Right ventricle myocardium superior (tissue), 1 donor: Measurements from ENCODE around the gene SFSWAP. TPM values are rescaled to one million over a fixed set of nuclear protein-coding genes. Genes with fewer than 3 reads are reported as not detected.

ENCODE experiments used
- ATAC-seq: fragments of 200-7000 bp; cut with Tn5 transposase; one replicate; pipeline ENCODE4 v1.9.1; 2020; ENCODE audit warnings: mild to moderate bottlenecking; ENCODE audit not compliant: poor library complexity
- DNase-seq: peaks from one replicate; pipeline ENCODE4 v3.0.0-alpha.2; 2020
- intact Hi-C: fragments of 100-400 bp; cut with DNase I; formaldehyde crosslinking; loops from one replicate; pipeline ENCODE4 v1.11.2; 2022
- total RNA-seq: library from RNA; stranded (reverse); fragmentation: NEBNext Ultra II Directional; extraction: Animal tissue kit (Norgen Biotek cat#: 25700); gene quantifications from one replicate; pipeline ENCODE4 v1.2.1, GENCODE V29; 2021
- donor health status: DM: no; HTN: yes; CAD: no; lungs with severe emphysema.

The SFSWAP gene
- total RNA-seq, 1 donor from 2014 or later: 19.4 TPM

DNA sequence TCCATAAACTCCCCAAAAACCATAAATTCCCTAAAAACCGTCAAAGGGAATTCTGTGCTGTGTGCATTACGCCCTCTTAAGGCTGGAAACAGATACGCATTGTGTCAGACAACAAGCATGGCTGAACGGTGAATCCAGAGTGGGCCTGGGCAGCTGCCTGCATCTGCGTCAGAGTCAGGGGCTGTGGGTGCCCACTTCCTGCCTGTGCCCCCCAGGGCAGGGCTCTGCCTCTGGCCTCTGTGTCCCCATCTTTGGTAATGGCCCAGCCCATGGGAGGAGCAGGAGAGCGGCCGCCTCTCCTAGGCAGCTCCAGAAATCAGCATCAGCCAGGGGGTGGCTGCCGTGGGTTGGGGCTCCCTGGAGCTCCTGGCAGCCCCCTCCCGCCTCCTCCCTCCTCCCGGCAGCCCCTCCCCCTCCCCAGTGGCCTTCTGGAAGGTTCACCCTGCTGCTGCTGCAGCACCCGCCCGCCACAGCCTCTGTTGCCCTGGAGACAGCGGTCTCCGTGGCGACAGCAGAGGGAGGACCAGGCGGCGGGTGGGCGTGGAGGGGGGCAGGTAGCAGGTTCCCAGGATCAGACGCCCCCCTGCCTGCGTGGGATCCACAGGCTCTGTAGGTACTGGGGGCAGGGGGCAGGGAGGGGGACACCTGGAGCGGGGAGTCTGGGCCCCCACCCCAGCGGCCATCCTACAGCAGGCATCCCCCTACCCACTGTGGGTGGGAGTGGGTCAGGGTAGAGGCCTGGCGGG lies 123.2 kb downstream of the SFSWAP start:
- DNase-seq (no peak), ATAC-seq (no peak)
- intact Hi-C loops: loop anchor here (10.0 kb wide), 1 partner anchor 111 kb away; the partner anchor contains the start of gene EP400

DNA sequence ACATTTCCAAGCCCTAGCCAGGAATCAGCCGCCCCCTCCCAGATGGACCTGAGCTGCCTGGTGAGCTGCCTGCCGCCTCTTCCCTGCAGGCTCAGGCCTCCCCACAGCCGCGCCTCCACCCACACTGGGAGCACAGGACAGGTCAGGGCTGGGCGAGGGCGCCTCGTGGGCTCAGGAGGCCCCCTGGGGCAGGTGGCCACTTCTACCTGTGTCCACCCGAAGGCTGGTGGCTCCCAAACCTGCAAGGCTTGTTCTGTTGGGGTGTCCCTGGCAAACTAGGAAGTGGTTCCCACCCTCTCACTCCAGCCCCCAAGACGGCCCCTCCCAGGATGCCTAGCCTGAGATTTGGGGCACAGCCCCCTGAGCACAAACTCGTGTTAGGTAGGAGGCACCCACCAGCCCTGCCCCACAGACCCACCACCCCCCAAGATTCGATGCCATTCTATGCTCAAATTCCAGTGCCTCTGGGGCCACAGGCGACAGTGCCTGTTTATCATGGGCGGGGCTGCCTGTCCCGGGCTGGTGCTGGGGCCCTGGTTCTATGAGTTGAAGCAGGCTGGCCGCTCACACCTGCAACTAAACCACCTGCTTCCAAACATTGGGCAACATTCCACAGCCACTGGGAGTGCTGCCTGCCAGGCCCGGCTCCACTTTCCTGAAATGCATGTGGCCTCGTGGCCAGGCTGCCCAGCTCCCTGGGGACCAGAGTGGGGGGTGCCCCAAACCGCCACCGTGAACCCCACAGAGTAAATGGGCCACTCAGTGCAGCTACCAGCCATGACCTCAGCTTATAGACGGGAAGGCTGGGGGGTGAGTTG lies 124.1 kb downstream of the SFSWAP start:
- intact Hi-C loops: loop anchor here (10.0 kb wide), 1 partner anchor 110 kb away; the partner anchor contains the start of gene EP400
- DNase-seq (no peak), ATAC-seq (no peak)

DNA sequence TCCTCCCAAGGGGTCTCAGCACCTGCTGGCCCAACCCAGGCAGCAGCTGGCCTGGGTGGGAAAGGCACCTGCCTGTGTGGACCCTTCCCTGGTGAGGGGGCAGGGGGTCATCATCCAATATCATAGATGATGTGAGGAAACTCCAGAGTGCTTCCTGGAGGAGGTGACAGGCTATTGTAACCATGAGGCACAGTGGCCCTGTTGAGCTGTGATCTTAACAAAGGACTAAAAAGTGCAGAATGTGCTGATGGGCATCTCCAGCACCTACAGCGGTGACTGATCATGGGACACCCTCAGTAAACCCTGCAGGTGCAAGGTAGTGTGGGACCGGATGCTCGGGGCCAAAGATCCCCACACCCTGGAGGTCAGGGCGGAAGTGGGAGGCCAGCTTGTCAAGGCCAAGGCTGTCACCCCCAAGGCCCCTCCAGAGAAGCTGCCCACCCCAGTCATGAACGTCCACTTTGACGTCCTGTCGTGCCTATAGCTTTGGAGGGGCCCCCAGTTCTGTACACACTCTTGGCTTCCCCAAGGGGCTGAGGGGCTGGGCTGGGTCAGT lies 124.8 kb downstream of the SFSWAP start:
- no peak for DNase-seq
- no peak for ATAC-seq
- intact Hi-C loops: loop anchor here (10.0 kb wide), 1 partner anchor 109 kb away; the partner anchor contains the start of gene EP400

DNA sequence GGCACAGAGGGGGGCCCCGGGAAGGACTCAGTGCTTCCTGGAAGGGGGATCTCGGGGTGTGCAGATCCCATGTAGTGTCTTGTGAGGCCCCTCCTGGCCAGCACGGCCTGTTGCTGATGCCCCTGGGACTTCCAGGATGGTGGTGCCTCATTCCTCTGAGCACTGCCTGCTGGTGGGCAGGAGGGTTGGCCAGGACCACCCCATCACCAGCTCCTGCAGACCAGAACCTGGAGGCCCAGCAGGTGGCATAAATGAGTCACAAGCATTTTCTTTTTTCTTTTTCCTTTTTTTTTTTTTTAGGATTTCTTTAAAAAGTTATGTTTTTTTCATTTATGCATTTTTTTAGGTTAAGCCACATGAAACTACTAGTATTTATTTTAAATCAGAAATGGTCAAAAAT lies 125.3 kb downstream of the SFSWAP start:
- intact Hi-C loops: loop anchor here (10.0 kb wide), 1 partner anchor 109 kb away; the partner anchor contains the start of gene EP400
- no peak for ATAC-seq
- DNase-seq: no peak

DNA sequence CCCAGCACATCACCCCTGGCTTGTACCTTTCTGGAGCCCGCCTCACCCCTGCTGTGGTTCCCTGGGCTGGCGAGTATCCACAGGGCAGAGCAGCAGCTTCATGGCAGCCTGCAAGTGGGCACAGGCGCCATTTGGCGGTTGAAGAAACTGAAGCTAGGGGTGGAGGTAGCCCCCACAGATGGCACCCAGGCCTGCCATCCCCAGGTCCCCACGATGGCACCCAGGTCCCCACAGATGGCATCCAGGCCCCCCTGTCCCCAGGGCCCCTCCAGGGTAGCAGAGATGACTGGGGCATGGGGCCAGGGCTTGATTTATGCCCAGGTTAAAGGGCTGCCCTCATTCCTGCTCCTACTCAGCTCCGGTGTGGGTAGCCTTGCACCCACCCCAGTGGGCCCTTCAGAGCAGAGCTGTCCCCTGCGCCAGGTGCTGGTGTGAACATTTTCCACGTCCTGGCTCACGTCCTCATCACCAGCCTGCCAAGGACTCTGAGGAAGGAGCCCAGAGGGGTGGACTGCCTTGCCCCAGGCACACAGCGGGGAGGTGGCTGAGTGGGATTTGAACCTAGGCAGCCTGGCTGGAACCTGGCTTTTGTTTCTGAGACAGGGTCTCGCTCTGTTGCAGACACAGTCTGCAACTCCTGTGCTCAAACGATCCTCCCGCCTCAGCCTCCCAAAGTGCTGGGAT lies 126.0 kb downstream of the SFSWAP start:
- ATAC-seq (no peak), DNase-seq (no peak)

DNA sequence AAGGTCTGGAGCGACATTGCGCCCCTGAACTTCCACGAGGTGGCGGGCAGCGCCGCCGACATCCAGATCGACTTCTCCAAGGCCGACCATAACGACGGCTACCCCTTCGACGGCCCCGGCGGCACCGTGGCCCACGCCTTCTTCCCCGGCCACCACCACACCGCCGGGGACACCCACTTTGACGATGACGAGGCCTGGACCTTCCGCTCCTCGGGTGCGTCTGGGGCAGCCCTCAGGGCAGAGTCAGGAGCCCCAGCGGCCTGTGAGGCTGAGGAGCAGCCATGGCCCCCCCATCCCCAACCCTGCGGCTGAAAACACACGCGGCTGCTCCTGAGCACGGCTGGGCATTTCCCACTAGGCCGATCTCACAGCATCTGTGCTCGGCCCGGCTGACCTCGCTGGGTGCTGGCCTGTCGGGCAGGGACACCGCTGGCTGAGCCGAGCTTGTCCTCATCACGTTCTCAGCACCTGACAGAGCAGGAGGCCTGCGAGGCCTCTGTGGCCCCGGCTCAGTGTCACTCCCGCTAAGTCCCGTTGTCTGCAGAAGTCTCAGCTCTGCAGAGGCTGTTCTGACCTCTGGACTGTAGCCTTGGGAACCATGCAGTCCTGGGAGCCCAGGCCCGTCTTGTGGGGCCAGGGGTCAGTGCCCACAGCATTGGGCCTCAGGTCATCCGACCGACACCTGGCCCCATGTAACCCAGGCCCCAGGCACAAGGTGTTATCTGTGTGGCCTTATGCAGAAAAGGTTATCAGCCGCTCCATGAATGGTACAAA lies 129.9 kb downstream of the SFSWAP start:
- no peak for DNase-seq
- ATAC-seq: no peak
- intact Hi-C loops: no loop called here

More for the DNA sequence above, 126.0 kb downstream of the SFSWAP start:
- intact Hi-C loops: loop anchor here (10.0 kb wide), 1 partner anchor 108 kb away; the partner anchor contains the start of gene EP400

DNA sequence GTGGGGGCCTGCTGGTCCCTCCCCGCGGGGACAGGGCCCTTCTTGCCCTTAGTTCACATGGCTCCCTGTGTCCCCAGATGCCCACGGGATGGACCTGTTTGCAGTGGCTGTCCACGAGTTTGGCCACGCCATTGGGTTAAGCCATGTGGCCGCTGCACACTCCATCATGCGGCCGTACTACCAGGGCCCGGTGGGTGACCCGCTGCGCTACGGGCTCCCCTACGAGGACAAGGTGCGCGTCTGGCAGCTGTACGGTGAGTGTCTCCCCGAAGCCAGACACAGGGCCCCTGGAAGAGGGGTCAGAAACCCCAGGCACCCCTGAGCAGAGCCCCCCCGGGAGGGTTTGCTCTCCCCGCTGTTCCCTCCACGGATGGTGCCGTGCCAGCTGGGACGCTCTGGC lies 130.7 kb downstream of the SFSWAP start:
- intact Hi-C loops: no loop called here
- DNase-seq (no peak), ATAC-seq (no peak)

DNA sequence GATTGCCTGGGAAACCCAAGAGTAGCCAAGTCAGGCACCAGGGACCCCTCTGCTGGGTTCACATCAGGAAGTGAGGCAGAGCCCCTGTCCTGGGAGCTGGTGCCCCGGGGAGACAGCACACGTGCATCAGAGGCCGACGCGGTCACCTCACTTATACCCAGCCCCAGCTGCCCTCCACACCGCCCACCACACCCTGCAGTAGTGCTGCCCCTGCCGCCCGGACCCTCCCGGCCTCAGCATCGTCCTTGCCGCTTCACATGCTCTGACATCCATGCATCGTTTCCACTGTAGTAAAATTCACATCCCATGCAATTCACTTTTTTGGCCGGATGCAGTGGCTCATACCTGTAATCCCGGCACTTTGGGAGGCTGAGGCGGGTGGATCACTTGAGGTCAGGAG lies 131.3 kb downstream of the SFSWAP start:
- intact Hi-C loops: no loop called here
- no peak for DNase-seq
- ATAC-seq: no peak

DNA sequence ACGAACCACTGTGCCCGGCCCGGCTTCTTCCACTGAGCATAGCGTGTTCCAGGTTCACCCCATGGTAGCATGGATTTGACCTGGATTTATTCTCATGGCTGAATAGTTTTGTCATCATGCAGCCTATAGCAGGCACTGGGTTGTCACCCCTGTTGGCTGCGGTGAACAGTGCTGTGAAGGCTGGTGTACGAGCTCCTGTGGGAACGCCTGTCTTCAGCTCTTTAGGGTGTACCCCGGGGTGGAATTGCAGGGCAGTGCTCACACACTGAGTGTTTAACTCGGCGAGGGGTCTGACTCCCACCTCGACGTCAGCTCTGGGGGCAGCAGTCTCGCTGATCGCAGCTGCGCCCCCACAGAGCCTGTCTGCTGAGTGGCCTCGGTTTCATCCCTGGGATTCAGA lies 132.6 kb downstream of the SFSWAP start:
- ATAC-seq (no peak), DNase-seq (no peak)
- intact Hi-C loops: no loop called here

DNA sequence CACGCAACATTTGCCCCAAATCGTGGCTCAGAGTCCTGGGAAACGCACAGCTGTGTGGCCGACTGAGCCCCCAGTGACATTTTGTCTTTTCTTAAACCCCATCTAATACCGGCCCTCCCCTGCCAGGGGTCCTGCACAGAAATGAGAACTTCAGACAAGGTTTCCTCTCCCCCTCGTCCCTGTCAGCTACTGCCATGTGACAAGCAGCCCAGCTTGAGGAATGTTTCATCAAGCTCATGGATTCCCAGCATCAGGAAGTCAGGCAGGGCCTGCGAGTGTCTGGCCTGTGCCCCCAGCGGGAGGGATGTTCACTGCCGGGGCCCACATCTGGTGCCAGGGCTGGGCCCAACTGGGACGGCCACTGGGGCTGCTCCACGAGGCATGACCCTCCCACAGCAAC lies 133.2 kb downstream of the SFSWAP start:
- DNase-seq (no peak), ATAC-seq (no peak)
- intact Hi-C loops: no loop called here

DNA sequence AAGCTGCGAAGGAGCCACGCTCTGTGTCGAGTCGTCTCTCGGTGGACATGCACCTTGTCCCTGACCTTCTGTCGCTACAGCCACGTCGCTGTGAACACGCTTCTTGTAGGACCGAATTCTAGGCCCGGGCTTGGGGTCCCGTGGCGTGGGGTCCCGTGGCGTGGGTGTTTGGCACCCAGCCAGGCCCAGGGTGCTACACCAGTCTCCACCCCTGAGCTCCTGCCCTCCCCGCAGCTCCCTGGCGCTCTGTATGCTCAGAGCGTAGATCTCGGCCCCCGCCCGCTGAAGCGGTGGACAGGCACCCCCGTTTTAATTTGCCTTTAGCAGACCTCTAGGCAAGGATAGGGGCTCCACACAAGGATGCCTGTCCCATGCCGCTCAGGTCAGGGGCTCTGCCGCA lies 133.8 kb downstream of the SFSWAP start:
- no peak for DNase-seq
- intact Hi-C loops: no loop called here

DNA sequence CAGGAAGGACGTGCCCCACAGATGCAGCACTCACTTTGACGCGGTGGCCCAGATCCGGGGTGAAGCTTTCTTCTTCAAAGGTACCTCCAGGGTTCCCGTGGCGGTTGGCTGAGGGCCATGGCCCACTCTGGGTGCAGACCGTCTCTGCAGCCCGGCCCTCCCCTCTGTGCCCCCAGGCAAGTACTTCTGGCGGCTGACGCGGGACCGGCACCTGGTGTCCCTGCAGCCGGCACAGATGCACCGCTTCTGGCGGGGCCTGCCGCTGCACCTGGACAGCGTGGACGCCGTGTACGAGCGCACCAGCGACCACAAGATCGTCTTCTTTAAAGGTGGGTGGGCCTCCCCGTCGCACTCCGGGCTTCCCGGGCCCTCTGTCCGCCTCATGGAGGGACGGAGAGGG lies 134.2 kb downstream of the SFSWAP start:
- intact Hi-C loops: no loop called here
- DNase-seq: no peak
- ATAC-seq: no peak

More for the DNA sequence above, 133.8 kb downstream of the SFSWAP start:
- ATAC-seq: no peak

DNA sequence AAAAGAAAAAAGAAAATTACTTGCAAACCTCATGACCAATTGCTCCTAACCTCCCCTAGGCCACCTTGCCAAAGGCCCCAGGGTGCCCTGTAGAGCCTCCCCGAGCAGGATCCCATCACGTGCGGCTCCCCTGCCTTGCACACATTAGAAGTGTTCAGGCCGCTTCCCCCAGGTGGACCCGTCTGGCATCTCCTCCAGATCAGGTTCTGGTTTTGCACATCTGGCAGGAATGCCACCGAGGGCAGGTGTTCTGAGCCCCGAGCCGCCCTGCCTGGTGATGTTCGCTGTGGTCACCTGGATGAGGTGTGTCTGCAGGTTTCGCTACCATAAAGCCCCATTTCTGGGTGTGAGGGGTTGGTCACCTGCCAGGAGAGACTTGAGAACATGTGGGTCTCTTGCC lies 136.6 kb downstream of the SFSWAP start:
- intact Hi-C loops: no loop called here
- DNase-seq (no peak), ATAC-seq (no peak)

DNA sequence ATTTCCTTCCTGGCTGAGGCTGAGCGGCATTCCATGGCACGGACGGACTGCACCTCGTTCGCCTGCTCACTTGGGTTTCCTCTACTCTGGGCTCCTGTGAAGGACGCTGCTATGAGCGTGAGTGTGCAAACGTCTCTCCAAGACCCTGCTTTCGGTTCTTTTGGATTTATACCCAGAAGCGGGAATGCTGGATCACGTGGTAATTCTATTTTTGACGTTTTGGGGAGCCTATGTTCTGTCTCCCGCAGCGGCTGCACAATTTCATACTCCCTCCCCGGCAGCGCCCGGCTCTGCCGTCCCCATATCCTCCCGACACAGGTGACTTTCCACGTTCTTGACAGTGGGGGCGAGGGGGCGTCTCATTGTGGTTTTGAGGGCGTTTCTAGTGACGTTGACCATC lies 137.9 kb downstream of the SFSWAP start:
- no peak for ATAC-seq
- no peak for DNase-seq
- intact Hi-C loops: no loop called here
